KMS-11 (cell line): Measurements from ENCODE around the gene GBA2.

Source experiments
- H2AFZ ChIP-seq: fragments of 200-600 bp; sonication (generic); 2 replicates; pipeline ENCODE4 v1.6.1; 2016; ENCODE audit warnings: antibody characterized with exemption, mixed run types, low read depth
- H3K27ac ChIP-seq: fragments of 200-600 bp; sonication (generic); 2 replicates; pipeline ENCODE4 v1.6.1; 2016; ENCODE audit warnings: mild to moderate bottlenecking, mixed run types
- H3K27me3 ChIP-seq: fragments of 200-600 bp; sonication (generic); 2 replicates; pipeline ENCODE4 v1.6.1; 2017; ENCODE audit warnings: mild to moderate bottlenecking, low read depth, mixed run types, moderate library complexity; ENCODE audit not compliant: insufficient read depth
- H3K36me3 ChIP-seq: fragments of 200-600 bp; sonication (generic); 2 replicates; pipeline ENCODE4 v1.6.1; 2017; ENCODE audit warnings: mild to moderate bottlenecking, mixed run types; ENCODE audit not compliant: insufficient read depth
- H3K4me1 ChIP-seq: fragments of 200-600 bp; sonication (generic); 2 replicates; pipeline ENCODE4 v1.6.1; 2016; ENCODE audit warnings: mild to moderate bottlenecking, low read depth, mixed run types; ENCODE audit not compliant: poor library complexity, severe bottlenecking
- H3K4me2 ChIP-seq: fragments of 200-600 bp; sonication (generic); 2 replicates; pipeline ENCODE4 v1.7.0; 2016; ENCODE audit warnings: mild to moderate bottlenecking, mixed run types
- H3K4me3 ChIP-seq: fragments of 200-600 bp; sonication (generic); IDR thresholded peaks from 2 replicates; pipeline ENCODE4 v1.6.1; 2017; ENCODE audit warnings: low read depth, low read length, mixed read lengths; ENCODE audit not compliant: insufficient read depth
- H3K79me2 ChIP-seq: fragments of 200-600 bp; sonication (generic); 2 replicates; pipeline ENCODE4 v1.6.1; 2016; ENCODE audit warnings: low read depth, mixed run types; ENCODE audit not compliant: insufficient read depth
- H3K9ac ChIP-seq: fragments of 200-600 bp; sonication (generic); 2 replicates; pipeline ENCODE4 v1.6.1; 2016; ENCODE audit warnings: mild to moderate bottlenecking, mixed run types
- H4K20me1 ChIP-seq: fragments of 200-600 bp; sonication (generic); 2 replicates; pipeline ENCODE4 v1.6.1; 2016; ENCODE audit warnings: mild to moderate bottlenecking, mixed run types; ENCODE audit not compliant: insufficient read depth
- TF ChIP-seq, protein P1 (sequence below): fragments of 200-600 bp; sonication (generic); conservative IDR thresholded peaks from 2 replicates; pipeline ENCODE4 v1.6.1; 2017; ENCODE audit warnings: low read depth, mild to moderate bottlenecking, antibody characterized with exemption, low read length, moderate library complexity, mixed read lengths

The GBA2 gene

DNA sequence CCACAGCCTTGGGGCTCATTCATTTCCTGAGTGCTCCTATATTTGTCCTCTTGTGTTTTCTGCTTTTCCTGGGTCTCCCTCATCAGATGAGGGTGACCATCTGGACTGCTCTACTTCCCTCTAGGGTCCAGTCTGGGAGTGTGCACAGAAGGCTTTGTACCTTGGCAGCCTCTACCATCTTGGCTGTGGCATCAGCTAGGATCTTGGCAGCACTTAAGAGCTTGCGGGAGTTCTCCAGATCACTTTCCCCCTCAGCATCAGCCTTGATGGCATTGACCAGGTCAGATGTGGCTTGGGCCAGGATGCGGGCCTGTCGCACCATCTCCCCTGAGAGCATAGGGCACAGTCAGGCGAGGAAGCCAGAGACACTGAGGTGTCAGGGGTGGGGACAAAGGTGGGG lies 32.8 kb downstream of the GBA2 start:
- Histone ChIP-seq H3K27ac (no peak overlapping the region), H3K27me3 (no peaks in the 10 kb centered on the region), H3K36me3 (peaks cover 3% of the 10 kb centered on the region; the same call in 1 of the 2 replicates), H3K9ac (no peak overlapping the region), H3K4me2 (no peak overlapping the region), H4K20me1 (no peaks in the 10 kb centered on the region), H3K4me1 (peaks cover 11% of the 10 kb centered on the region), H3K4me3 (no peak overlapping the region), H3K79me2 (no peaks in the 10 kb centered on the region), H2AFZ (no peak overlapping the region)
- TF ChIP-seq, protein P1, sequence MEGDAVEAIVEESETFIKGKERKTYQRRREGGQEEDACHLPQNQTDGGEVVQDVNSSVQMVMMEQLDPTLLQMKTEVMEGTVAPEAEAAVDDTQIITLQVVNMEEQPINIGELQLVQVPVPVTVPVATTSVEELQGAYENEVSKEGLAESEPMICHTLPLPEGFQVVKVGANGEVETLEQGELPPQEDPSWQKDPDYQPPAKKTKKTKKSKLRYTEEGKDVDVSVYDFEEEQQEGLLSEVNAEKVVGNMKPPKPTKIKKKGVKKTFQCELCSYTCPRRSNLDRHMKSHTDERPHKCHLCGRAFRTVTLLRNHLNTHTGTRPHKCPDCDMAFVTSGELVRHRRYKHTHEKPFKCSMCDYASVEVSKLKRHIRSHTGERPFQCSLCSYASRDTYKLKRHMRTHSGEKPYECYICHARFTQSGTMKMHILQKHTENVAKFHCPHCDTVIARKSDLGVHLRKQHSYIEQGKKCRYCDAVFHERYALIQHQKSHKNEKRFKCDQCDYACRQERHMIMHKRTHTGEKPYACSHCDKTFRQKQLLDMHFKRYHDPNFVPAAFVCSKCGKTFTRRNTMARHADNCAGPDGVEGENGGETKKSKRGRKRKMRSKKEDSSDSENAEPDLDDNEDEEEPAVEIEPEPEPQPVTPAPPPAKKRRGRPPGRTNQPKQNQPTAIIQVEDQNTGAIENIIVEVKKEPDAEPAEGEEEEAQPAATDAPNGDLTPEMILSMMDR, result no peak

DNA sequence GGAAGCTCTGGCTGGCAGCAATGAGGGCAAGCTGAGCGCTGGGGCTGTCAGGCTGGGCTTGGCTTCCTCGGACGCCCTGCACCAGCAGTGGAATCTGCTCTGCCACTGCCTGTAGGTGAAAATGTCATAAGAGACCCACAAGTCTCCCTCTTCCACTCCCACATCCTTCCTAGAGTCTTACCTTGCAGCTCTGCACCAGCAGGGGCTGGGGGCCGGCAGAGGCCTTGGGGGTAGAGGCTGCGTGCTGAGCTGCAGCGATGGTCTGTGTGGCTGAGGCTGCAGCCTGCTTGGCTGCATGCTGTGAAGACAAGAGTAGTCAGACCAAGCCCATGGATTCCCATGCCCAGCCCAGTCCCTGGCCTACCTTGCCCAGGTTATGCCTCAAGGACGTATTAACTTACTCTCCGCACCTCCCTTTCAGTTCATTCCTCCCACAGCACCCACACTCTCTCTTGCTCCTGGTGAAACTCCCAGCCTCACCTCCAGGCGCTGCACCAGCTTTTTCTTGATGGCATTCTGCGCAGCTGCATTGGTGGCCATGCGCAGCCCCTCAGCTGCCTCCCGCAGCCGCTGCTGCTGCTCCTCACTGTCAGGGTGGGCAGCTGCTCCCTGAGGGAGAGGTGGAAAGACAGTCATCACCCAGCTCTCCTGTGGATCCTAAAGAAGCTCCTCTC lies 34.3 kb downstream of the GBA2 start:
- TF ChIP-seq, protein P1, result no peak
- Histone ChIP-seq H3K79me2 (no peaks in the 10 kb centered on the region), H3K4me2 (no peak overlapping the region), H4K20me1 (no peaks in the 10 kb centered on the region), H3K27me3 (no peaks in the 10 kb centered on the region), H3K36me3 (peaks cover 3% of the 10 kb centered on the region; the same call in 1 of the 2 replicates), H3K4me3 (no peak overlapping the region), H3K4me1 (peaks cover 11% of the 10 kb centered on the region), H3K9ac (no peak overlapping the region), H2AFZ (no peak overlapping the region), H3K27ac (no peak overlapping the region)

DNA sequence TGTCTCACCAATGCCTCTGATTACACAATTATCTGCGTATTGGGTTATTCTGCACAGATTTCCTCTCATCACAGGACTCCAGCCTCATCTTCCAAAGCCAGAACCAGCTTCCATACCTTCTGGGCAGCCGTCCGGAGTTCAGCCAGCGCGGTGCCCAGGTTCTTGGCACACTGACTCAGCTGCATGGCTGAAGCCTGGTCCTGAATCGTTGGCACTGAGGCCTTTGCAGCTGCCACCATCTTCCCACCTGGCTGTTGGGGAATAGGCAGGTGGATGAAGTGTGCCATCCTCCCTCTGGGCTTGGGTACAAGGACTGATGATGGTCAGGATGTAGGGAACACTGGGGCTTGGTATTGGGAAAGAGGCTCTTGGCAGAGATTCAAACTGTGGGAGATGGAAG lies 34.9 kb downstream of the GBA2 start:
- TF ChIP-seq, protein P1, result no peak
- Histone ChIP-seq H3K4me2 (no peak overlapping the region), H3K36me3 (peaks cover 3% of the 10 kb centered on the region; the same call in 1 of the 2 replicates), H3K79me2 (no peaks in the 10 kb centered on the region), H3K9ac (no peak overlapping the region), H3K27ac (no peak overlapping the region), H4K20me1 (no peaks in the 10 kb centered on the region), H3K4me1 (peaks cover 11% of the 10 kb centered on the region), H3K27me3 (no peaks in the 10 kb centered on the region), H2AFZ (no peak overlapping the region), H3K4me3 (no peak overlapping the region)

DNA sequence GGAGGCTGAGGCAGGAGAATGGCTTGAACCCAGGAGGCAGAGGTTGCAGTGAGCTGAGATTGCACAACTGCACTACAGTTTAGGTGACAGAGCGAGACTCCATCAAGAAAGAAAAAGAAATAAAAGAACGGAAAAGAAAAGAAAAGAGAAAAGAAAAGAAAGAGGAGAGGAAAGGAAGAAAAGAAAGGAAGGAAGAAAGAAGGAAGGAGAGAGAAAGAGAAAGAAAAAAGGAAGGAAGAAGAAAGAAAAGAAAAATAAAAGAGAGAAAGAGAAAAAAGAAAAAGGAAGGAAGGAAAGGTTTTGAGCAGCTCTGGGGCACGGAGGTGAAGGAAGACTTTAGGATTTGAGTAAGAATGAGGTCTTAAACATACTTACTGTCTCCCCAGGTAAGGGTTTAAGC lies 35.5 kb downstream of the GBA2 start:
- Histone ChIP-seq H3K4me1 (peaks cover 11% of the 10 kb centered on the region), H3K79me2 (no peaks in the 10 kb centered on the region), H3K36me3 (peaks cover 3% of the 10 kb centered on the region; the same call in 1 of the 2 replicates), H3K4me3 (no peak overlapping the region), H2AFZ (no peak overlapping the region), H3K9ac (no peak overlapping the region), H3K27ac (no peak overlapping the region), H3K4me2 (no peak overlapping the region), H4K20me1 (no peaks in the 10 kb centered on the region), H3K27me3 (no peaks in the 10 kb centered on the region)
- TF ChIP-seq, protein P1, result no peak
